Measurements from ENCODE around the gene PHKB.

DNA sequence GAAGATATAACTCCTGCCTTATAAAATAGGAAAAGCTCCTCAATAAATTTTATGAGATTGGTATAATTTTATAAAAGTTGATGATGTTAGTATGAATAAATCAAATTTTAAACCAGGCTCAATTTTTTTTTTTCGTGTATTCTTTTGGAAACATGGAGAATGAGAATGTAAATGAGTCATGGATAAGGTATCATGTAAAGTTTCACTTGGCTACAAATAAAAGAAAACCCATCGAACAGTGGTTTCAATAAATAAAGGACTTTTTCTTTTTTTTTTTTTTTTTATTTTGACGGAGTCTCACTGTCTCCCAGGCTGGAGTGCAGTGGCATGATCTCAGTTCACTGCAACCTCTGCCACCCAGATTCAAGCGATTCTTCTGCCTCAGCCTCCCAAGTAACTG, 67.3 kb downstream of the PHKB start:
- TF ChIP-seq, protein P1, sequence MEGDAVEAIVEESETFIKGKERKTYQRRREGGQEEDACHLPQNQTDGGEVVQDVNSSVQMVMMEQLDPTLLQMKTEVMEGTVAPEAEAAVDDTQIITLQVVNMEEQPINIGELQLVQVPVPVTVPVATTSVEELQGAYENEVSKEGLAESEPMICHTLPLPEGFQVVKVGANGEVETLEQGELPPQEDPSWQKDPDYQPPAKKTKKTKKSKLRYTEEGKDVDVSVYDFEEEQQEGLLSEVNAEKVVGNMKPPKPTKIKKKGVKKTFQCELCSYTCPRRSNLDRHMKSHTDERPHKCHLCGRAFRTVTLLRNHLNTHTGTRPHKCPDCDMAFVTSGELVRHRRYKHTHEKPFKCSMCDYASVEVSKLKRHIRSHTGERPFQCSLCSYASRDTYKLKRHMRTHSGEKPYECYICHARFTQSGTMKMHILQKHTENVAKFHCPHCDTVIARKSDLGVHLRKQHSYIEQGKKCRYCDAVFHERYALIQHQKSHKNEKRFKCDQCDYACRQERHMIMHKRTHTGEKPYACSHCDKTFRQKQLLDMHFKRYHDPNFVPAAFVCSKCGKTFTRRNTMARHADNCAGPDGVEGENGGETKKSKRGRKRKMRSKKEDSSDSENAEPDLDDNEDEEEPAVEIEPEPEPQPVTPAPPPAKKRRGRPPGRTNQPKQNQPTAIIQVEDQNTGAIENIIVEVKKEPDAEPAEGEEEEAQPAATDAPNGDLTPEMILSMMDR (IDR thresholded peaks at IDR 0.05; ENCODE audit: low read depth, low read length, poor library complexity, severe bottlenecking), result no peak
- TF ChIP-seq EZH2phosphoT487 (IDR thresholded peaks at IDR 0.05; ENCODE audit: borderline replicate concordance, low read length), result no peak

Data from DOHH2 (cell line).